ENCODE results near the gene L3MBTL4. TPM values are rescaled to one million over a fixed set of nuclear protein-coding genes. Genes with fewer than 3 reads are reported as not detected.

L3MBTL4 gene
- total RNA-seq, 1 experiment from 2014 or later = 1.4 TPM

DNA sequence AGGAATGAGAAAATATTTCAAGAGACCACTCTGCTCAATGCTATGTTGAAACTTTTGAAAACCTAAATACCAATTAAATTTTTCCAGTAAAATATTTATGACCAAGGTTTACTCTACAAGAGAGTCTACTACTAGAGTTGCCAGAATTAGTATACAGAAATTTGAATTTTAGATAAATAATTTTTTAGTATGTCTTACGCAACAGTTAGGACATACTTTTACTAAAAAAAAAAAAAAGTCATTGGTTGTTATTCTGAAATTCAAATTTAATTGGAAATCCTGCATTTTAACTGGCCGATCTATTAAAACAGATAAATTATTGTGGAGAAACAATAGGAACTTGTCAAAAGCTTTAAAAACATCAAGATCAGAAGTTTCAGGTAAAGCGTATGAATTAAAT, 470.3 kb downstream of the L3MBTL4 start:
- Mint-ChIP-seq H3K9me3 (no peaks in the 10 kb centered on the region), H3K27ac (no peak overlapping the region), H3K27me3 (ENCODE audit: low read depth) (no peaks in the 10 kb centered on the region), H3K4me1 (peaks cover 25% of the 10 kb centered on the region), H3K36me3 (no peaks in the 10 kb centered on the region), H3K4me3 (no peak overlapping the region)
- DNase-seq (ENCODE audit: low spot score) (no peak), ATAC-seq (no peak)
- TF ChIP-seq SMAD3 (CRISPR knock-in tag; IDR thresholded peaks at IDR 0.05; ENCODE audit: borderline replicate concordance) (no peak), ZMAT4 (CRISPR knock-in tag; IDR thresholded peaks at IDR 0.05) (no peak), OVOL2 (CRISPR knock-in tag; IDR thresholded peaks at IDR 0.05; ENCODE audit: borderline replicate concordance) (no peak), ZNF512 (CRISPR knock-in tag; IDR thresholded peaks at IDR 0.05; ENCODE audit: borderline replicate concordance) (no peak), NFE2L1 (CRISPR knock-in tag; IDR thresholded peaks at IDR 0.05) (no peak), ZNF396 (CRISPR knock-in tag; IDR thresholded peaks at IDR 0.05; ENCODE audit: borderline replicate concordance) (no peak), ZNF232 (CRISPR knock-in tag; IDR thresholded peaks at IDR 0.05) (no peak), ESRRA (CRISPR knock-in tag; IDR thresholded peaks at IDR 0.05; ENCODE audit: borderline replicate concordance) (no peak), FOXJ3 (CRISPR knock-in tag; IDR thresholded peaks at IDR 0.05; ENCODE audit: borderline replicate concordance) (no peak), CREB1 (CRISPR knock-in tag; IDR thresholded peaks at IDR 0.05) (no peak), MAX (CRISPR knock-in tag; IDR thresholded peaks at IDR 0.05) (no peak), ZNF423 (CRISPR knock-in tag; IDR thresholded peaks at IDR 0.05) (no peak), PREB (CRISPR knock-in tag; IDR thresholded peaks at IDR 0.05; ENCODE audit: borderline replicate concordance) (no peak), TEAD1 (CRISPR knock-in tag; IDR thresholded peaks at IDR 0.05) (no peak), EMX1 (CRISPR knock-in tag; IDR thresholded peaks at IDR 0.05) (no peak), CREM (CRISPR knock-in tag; IDR thresholded peaks at IDR 0.05) (no peak), PRRX2 (CRISPR knock-in tag; IDR thresholded peaks at IDR 0.05) (no peak)
- TF ChIP-seq, protein P1, sequence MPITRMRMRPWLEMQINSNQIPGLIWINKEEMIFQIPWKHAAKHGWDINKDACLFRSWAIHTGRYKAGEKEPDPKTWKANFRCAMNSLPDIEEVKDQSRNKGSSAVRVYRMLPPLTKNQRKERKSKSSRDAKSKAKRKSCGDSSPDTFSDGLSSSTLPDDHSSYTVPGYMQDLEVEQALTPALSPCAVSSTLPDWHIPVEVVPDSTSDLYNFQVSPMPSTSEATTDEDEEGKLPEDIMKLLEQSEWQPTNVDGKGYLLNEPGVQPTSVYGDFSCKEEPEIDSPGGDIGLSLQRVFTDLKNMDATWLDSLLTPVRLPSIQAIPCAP (CRISPR knock-in tag; IDR thresholded peaks at IDR 0.05) = no peak
- TF ChIP-seq, protein P2, sequence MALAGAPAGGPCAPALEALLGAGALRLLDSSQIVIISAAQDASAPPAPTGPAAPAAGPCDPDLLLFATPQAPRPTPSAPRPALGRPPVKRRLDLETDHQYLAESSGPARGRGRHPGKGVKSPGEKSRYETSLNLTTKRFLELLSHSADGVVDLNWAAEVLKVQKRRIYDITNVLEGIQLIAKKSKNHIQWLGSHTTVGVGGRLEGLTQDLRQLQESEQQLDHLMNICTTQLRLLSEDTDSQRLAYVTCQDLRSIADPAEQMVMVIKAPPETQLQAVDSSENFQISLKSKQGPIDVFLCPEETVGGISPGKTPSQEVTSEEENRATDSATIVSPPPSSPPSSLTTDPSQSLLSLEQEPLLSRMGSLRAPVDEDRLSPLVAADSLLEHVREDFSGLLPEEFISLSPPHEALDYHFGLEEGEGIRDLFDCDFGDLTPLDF (CRISPR knock-in tag; IDR thresholded peaks at IDR 0.05) = no peak
- TF ChIP-seq, protein P3, sequence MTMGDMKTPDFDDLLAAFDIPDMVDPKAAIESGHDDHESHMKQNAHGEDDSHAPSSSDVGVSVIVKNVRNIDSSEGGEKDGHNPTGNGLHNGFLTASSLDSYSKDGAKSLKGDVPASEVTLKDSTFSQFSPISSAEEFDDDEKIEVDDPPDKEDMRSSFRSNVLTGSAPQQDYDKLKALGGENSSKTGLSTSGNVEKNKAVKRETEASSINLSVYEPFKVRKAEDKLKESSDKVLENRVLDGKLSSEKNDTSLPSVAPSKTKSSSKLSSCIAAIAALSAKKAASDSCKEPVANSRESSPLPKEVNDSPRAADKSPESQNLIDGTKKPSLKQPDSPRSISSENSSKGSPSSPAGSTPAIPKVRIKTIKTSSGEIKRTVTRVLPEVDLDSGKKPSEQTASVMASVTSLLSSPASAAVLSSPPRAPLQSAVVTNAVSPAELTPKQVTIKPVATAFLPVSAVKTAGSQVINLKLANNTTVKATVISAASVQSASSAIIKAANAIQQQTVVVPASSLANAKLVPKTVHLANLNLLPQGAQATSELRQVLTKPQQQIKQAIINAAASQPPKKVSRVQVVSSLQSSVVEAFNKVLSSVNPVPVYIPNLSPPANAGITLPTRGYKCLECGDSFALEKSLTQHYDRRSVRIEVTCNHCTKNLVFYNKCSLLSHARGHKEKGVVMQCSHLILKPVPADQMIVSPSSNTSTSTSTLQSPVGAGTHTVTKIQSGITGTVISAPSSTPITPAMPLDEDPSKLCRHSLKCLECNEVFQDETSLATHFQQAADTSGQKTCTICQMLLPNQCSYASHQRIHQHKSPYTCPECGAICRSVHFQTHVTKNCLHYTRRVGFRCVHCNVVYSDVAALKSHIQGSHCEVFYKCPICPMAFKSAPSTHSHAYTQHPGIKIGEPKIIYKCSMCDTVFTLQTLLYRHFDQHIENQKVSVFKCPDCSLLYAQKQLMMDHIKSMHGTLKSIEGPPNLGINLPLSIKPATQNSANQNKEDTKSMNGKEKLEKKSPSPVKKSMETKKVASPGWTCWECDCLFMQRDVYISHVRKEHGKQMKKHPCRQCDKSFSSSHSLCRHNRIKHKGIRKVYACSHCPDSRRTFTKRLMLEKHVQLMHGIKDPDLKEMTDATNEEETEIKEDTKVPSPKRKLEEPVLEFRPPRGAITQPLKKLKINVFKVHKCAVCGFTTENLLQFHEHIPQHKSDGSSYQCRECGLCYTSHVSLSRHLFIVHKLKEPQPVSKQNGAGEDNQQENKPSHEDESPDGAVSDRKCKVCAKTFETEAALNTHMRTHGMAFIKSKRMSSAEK (CRISPR knock-in tag; IDR thresholded peaks at IDR 0.05; ENCODE audit: borderline replicate concordance) = no peak
- POLR2A ChIA-PET = interaction anchor here (0.7 kb wide), 1 partner anchor 1144 kb away, joined by 3 read pairs; no protein-coding TSS in a partner anchor
- CTCF ChIA-PET = no interaction called here

Measured in WTC11 (cell line).